Keratinocyte (primary cell): ENCODE data around the gene SNX3.
"Not testable (repeated sequence)": the region's sequence is repeated elsewhere in the genome, so short reads cannot be mapped to it uniquely, and the experiment has no call there.

ENCODE experiments used
- CTCF ChIP-seq, 3 experiments: IDR thresholded peaks in 1 of 3; conservative IDR thresholded peaks in 1 of 3; optimal IDR thresholded peaks in 1 of 3; 2 replicates in 2 of 3; 3 replicates in 1 of 3; pipeline versions ENCODE3 to v1.5.1; 2011; ENCODE audit warnings: low read length in 3 of 3, mild to moderate bottlenecking in 3 of 3, moderate library complexity in 2 of 3, control low read depth in 1 of 3, inconsistent platforms in 1 of 3; ENCODE audit not compliant: insufficient read depth in 2 of 3; ENCODE audit errors: extremely low read depth in 1 of 3
- EZH2 ChIP-seq: IDR thresholded peaks from one replicate; pipeline ENCODE4 v1.6.1; 2012; ENCODE audit warnings: inconsistent platforms, mild to moderate bottlenecking, low read length, moderate library complexity

- TF ChIP-seq CTCF (optimal IDR thresholded peaks at IDR 0.05 in 1 of 3, IDR thresholded peaks at IDR 0.05 in 1 of 3, conservative IDR thresholded peaks at IDR 0.05 in 1 of 3; ENCODE audit: extremely low read depth in 1 of 3, insufficient read depth in 2 of 3, low read length in 3 of 3); EZH2: not testable (repeated sequence)
These were observed 47.8 kb upstream of the SNX3 start for GRCh38 chr6:108308641-108309040.
